HG02571 (cell line): Measurements from ENCODE around the gene BANP.
"Not testable (repeated sequence)": the region's sequence is repeated elsewhere in the genome, so short reads cannot be mapped to it uniquely, and the experiment has no call there.

ENCODE experiments used
- ATAC-seq: cut with Tn5 transposase; IDR thresholded peaks from one replicate; pipeline ENCODE4 v1.9.1; 2021; ENCODE audit warnings: mild to moderate bottlenecking, moderate library complexity; ENCODE audit not compliant: unreplicated experiment

Gene BANP, protein sequence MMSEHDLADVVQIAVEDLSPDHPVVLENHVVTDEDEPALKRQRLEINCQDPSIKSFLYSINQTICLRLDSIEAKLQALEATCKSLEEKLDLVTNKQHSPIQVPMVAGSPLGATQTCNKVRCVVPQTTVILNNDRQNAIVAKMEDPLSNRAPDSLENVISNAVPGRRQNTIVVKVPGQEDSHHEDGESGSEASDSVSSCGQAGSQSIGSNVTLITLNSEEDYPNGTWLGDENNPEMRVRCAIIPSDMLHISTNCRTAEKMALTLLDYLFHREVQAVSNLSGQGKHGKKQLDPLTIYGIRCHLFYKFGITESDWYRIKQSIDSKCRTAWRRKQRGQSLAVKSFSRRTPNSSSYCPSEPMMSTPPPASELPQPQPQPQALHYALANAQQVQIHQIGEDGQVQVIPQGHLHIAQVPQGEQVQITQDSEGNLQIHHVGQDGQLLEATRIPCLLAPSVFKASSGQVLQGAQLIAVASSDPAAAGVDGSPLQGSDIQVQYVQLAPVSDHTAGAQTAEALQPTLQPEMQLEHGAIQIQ

DNA sequence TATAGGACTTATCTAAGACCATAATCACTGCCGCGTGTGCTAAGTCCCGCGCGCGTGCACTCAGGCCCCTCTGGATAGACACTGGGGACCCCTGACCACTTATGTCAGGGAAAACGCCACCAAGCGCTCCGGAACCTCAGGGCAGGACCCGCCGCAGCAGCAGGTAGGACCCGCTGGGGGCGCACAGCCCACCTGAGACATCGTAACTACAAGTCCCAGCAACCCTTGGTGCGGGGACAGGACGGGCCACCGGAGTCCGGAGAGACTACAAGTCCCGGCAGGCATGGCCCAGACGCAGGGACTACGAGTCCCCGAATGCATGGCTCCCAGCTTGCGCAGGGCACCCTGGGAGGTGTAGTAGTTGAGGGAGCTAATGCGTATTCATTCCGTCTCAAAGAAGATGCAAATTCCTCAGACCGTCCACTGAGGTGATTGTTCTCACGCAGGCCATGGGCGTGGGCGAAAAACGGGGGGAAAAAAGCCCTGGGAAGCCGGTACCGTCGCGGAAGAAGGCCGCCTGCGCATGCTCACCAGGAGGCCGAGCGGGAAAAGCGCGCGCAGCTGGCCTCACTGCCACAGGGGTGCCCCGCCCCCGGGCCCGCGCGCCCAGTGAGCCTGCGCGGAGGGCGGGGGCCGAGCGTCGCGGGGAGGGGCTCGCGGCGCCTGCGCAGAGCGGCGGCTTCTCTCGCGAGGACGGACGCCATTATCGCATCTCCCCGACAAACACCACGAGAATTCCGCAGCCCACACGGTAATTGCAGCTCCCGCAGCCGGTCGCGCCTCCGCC, at the start of gene BANP:
Gene BANP (plus strand): TSS at position 670 of the 787 bp plus-strand sequence. CDS start 23,682 bp downstream, outside the sequence.
- ATAC-seq: peak; percentile 81

DNA sequence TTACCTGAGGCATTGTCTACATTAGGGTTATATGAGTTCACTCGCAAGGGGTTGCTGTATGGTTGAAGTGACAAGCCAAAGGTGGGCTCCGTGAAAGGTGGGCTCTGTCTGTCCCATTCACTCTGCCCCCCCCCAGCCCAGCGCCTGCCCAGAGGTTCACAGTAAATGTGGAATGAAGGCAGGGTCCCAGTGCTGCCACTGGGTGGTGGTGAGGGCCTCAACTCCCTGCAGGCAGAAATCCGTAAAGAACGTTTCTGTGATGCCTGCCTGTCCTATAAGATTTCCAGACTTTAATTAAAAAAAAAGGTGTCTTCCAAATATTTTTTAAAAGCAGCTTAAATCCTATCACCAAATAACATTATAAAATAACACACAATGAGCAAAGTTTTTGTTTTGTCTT, 46.3 kb upstream of the BANP start:
- not testable (repeated sequence) for ATAC-seq

DNA sequence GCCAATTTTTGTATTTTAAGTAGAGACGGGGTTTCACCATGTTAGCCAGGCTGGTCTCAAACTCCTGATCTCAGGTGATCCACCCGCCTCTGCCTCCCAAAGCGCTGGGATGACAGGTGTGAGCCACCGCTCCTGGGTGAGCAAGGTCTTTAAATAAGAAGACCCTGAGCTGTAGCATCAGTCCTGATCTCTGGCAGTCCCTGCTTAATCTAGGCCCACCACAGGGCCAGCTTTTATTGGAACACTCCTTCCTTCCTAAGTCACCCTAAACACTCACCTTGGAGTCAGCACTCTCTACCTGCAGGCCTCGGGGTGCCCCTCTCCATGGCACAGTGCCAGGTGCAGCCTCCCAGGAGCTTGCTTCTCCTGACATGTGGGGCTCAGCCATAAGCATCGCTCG, 45.7 kb upstream of the BANP start:
- not testable (repeated sequence) for ATAC-seq

DNA sequence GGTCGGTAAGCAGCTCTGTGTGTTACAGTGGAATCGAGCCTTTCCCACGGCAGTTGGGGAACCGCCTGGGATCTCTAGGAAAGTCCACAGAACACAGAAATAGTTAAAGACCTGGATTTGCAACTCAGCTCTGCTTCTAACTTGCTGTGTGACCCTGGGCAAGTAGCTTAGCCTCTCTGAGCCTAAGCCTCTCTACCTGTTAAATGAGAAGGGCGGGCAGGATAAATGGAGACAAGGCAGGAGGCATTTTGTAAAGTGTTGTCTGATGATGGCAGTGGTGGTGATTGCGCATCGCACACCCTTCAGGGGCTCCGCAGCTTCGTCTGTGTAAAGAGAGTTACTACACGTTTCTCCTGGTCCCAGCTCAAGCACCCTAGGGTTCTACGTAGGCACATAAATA, 43.1 kb upstream of the BANP start:
- not testable (repeated sequence) for ATAC-seq

DNA sequence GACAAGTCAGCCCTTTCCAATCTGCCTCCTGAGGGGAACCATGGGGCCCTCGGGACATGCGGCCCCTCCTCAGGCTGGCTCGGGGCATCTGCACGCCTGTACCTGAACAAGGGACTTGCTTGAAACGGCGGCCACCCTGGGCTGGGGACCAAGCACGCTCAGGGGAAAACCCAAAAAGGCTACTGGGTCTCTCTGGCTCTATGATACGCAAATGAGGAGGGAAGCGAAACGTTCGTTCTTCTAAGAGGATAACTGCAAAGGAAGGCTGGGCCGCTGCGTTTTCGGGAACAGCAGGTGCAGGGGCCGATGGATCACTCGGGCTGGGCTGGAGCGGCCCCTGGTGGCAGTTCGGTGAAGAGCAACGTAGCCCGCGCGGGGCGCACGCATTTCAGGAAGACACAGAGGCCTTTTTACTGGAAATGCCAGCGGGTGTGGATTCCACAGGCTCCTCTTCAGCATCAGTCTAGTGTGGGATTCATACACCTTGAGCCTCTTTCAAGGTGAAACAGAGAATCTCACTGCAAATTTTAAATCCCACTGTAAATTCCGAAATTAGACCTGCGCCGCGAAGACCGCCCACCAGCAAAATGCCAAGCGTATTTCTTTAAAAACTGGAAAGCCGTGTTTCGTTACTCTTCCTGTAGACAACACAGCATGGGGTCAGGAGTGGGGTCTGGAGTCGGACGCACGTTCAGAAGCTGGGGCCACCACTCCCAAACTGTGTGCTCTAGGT, 41.9 kb upstream of the BANP start:
- peak; percentile 87 for ATAC-seq

DNA sequence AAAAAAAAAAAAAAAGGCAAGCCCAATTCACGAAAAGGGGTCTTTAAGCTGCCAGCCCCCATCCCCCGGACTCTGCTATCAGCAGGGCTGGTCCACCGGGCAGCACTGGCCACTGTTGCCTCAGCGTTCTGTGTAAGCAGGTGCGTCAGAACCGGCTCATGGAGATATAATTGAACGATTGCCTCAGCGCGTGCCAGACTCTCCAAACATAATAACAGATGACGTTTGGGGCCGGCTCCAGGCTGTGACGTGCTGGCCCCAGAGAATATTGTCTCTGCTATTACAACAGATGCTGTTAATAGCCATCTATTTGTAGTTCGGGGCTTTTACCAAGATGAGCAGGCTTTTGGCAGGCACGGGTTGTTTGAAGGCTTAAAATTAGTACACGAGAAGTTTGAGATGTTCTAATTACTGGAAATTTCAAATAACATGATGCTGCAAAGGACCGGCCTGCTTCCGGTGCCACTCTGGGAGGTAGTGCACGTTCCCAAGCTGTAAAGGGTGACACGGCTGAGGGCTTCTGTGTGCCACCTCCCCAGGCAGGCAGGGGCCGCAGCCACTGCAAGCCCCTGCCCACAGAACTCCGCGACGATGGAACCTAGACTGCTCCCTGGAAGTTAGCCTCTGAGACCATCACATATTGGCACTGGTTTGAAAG, 40.0 kb upstream of the BANP start:
- ATAC-seq: not testable (repeated sequence)

DNA sequence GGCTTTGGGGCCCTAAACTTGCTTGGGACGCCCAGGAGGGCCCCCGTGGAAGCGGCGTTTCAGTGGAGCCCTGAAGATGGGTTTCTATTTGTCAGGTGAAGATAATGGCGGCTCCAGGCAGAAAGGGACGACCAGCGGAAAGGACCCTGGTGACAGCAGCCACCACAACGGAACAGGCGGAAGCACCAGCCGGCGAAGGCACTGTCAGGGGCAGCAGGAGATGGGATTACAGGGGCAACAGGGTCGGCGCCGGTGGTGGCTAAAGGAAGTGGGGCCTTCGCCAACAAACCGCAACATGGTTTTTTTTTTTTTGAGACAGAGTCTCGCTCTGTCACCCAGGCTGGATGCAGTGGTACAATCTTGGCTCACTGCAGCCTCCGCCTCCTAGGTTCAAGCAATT, 38.5 kb upstream of the BANP start:
- ATAC-seq: not testable (repeated sequence)

DNA sequence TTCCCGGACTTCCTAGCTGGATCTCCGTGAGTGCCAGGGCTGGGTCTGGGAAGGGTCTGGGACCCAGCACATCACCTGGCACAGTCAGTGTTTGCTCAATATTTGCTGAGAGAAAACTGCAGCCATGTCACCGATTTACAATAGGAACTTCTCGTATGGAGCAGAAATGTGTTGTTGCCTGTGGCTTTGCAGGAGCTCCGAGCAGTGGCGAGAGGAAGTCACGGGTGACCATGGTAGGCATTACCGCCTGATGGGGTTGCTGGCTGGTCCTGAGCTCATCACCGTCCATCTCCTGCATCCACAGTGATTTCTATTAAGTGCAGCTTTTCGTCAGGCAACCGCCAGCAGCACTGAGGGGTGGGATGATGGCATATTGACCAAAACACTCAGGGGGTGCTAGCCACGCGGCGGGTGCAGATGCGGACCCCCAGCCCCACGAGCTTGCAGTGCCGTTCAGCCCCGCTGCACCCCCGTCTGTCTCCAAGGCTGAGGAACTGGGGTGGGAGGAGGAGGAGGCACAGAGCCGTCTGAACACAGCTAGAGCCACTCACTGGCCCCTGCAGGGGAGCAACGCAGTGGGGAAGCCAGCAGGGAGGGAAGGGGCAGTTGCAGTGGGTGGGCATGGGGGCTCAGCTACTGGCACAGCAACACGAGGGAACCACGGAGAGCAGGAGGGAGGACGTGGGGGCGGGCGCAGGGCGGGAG, 37.1 kb upstream of the BANP start:
- not testable (repeated sequence) for ATAC-seq

DNA sequence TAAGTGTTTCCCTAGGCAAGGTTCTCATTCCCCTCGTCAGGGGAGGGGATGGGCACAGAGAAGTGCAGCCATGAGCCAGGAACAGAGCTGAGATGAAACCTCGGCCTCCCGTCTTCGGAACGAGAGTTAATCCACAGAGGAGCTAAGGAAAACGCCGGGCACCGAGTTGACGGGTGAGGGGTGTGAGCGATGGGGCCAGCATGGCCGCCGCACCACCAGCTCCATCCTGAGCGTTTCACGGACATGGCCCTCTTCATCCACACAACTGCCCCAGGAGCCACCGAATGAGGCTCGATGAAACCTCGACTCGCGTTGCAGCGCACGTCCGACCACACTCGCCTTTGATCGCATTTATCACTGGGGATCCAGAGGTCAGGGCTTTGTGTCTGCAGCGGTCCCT, 36.4 kb upstream of the BANP start:
- no peak for ATAC-seq

DNA sequence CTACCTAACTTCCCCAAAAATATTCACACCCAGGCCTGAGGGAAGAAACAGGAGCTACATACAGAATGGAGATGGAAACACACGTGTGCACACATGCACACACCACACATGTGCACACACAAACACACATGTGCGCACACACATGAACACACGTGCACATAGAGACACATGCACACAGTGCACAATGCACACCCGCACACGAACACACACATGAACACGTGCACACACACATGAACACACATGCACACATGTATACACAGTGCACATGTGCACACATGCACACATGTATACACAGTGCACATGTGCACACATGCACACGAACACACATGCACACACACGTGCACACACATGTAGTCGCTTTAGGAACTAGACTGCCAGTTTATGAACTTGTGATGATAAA, 33.7 kb upstream of the BANP start:
- no peak for ATAC-seq

DNA sequence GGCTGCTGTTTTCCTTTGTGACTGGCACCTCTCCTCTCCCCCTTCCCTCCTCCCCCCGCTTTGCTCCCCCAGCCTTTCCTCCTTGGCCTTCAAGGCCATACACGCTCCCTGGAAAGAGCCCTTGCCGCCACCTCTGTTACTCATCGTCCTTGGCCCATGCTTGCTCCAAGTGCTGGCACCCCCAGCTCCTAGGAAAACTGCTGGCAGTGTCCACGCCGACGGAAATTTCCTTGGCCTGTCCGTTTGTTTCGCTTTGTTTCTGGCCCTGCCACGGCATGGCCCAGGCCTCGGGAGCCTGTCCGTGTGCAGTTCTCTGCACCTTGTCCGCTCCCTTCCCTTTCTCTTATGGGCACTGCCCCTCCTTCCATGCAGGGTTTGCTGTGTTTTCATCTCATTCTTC, 32.9 kb upstream of the BANP start:
- no peak for ATAC-seq

DNA sequence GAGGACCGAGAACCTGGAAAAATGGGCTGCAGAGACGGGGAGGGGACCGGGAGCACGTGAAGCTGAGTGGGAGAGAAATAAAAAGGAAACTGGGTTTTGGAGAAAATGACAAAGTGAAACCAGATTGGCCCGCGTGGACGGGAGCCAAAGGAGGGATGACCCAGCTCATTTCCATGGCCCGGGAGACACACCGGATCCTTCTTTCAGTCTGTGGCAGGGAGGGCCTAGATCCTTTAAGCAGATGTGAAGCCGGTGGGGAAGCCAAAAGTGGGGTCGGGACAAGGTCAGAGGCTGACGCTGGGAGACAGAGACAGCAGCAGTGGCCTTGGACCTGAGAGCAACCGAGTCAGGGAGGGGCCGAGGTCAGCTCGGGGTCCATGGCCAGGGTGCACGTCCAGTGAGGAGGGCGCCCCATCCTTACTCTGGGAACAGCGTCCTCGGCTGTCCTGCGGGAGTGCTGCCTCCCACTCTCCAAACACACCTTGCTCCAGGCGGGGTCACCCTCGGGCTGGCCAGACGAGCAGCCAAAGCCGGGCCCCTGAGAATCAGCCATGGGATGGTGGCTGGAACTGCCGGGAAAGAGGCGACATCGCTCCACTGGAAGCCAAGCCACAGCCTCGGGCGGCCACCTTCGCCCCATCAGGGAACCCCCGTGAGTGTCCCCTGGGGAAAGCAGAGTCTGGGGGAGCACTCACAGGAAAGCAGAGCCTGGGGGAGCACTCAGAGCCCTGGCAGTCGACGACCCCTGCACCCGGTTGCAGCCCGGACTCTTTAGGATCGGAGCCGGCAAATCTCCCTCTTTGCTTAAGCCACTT, 32.2 kb upstream of the BANP start:
- no peak for ATAC-seq

DNA sequence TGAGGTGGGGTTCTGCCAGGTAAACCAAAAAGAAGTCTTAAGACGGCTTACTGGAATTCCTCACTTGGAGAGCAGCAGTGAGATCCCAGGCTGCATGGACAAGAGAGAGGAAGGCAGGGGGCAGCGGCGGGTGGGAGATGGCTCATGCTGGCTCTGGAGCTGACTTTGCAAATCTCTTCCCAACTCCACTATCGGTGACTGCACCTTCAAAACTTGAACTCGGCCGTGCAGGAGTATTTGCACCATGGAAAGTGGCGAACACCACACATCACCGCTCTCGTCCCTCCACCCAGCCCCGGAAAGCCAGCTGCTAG, 31.6 kb upstream of the BANP start:
- no peak for ATAC-seq

DNA sequence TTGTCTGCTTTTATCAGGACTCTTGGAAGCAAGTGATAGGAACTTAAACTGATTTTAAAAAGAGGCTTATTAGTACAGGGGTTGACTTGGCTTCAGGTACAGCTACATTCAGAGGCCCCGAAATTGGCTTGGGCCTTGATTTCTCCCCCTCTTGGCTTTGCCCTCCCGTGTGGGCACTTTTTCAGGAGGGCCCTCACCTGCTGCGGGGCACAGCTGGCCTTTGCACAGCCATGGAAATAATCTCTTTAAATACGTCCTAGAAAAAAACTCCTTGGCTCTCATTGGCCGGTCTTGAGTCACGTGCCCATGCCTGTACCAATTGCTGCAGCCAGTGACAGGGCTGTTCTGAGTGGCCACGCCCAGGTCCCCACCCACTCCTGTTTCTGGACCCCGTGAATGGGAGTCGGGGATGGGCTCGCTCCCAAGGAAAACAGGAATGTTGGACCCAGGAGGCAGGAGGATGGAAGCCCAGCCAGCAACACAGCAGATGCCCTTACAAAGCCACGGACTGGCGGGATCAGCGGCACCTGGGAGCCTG, 29.9 kb upstream of the BANP start:
- ATAC-seq: no peak

DNA sequence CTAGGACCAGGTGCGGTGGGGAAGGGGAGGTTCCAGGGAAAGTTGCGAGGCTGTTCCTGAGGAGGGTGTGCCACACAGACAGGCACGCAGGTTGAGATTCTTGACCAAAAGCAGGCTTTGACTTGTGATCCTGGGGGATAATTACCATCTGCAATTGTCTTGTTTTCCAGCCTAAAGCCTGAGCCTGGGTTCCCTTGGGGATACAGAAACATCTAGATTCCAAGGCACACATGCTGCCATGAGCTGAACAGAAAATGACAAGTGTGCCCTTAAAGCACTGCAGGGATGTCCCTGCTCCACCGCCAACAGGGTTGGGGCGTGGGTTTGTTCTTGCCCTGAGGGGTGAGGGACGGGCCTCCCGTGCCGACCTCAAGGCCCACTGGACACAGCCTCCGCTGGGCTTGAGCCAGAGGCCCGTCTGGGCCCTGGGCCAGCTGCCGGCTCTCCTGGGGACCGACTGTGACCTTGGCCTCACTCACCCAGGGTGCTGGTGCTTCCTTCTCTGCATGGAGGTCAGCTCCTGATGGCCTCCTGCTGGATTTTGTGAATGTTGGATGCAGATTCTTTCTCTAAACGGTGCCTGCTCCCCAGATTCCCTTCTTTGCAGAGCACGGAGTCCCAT, 28.9 kb upstream of the BANP start:
- no peak for ATAC-seq

DNA sequence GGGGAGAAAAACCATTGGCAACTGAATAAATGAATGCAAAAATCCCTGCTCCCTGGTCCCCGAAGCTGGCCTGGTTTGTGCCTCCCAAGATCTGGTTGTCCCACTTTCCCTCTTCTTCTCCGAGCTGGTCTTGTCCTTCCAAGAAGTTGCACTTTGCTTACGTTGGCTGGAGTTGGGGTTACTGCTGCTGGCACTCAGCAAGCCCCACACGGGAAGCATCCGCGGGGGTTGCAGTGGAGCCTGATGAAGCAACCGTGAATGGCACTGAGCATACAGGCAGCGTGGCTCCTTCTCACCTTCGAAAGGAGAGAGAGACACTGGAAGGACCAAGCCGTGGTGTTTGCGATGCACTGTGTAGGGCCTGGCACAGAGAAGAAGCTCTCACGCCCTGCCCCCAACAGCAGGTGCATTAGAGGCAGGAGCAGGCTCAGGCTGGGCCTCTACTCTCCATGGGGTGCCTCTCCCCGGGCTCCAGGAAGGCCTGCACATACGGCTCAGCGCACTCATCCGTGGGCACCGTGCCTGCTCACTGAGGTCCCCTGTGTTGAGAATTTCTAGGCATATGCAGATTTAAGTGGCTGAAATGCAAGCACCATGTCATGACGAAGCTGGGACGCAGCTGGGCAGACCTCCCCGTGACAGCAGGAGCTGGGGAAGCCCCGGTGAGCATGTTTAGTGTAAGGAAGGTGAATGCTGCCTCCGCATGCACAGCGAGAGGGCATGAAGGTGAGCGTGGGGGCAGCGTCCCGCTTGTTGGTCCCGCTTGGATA, 27.0 kb upstream of the BANP start:
- peak; percentile 64 for ATAC-seq

DNA sequence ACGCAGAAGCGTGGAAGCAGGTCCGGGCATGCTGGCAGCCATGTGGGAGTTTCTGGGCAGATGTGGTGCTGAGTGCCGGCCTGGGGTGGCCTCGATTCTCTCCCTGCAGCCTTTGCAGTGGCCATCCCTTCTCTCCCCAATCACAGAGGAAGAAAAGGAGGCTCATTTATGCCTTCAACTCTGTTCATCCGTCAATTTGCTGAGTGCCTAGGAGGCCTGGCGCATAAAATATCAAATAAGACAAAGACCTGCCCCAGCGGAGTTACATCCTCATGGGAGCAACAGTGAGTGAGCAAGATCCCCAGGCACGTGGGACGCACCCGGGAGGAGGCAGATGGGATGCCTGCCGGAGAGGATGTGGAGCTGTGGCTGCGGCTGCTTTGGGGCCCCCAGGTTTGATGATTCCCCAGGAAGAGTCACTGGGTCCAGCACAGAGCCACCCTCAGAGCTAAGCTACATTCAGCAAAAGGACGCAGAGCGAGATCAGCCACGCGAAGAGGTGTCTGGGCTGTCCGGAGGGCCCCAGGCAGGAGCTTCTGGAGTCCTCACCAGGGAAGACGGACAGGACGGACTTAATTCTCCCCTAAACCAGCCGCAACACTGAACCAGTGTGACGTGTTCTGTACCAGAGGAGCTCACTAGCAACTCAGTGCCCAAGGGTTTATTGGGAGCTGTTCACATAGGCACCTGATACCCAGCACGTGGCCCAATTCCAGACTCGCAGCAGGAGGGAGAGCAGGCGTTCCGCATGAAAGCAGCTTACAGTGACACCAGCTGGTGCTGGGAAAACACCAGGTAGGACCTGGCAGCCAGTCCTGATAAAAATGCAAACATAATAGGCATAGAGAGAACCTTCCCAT, 26.2 kb upstream of the BANP start:
- no peak for ATAC-seq
